Stimulated activated CD4-positive, alpha-beta T cell treated with anti-CD3 and anti-CD28 coated beads, Interleukin-15, amount 100 ng/mL, for 48 hours (primary cell): Measurements from ENCODE around the gene KIAA1755.

Source experiments
- DNase-seq, 2 donors: peaks; one replicate each; pipeline ENCODE4 v3.0.0-alpha.2; 2020; ENCODE audit warnings: low read depth in 2 of 2

KIAA1755 gene

GRCh38 chr20:38219006-38219950, 41.3 kb downstream of the KIAA1755 start:
- DNase-seq = no peak

DNA sequence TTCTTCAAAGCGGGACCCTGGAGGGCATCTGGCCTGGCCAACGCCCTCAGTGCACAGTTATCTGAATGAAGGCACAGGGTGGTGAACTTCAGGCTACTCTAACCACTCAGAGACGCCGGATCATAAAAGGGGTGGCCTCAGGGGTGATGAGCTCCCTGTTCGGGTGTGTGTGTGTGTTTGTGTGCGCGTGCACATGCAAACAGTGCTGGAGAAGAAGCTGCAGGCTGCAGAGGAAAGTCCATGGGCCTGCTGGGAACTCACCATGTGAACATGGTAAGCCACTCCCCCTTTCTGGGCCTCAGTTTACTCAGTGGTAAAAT, 42.0 kb downstream of the KIAA1755 start:
- no peak for DNase-seq

DNA sequence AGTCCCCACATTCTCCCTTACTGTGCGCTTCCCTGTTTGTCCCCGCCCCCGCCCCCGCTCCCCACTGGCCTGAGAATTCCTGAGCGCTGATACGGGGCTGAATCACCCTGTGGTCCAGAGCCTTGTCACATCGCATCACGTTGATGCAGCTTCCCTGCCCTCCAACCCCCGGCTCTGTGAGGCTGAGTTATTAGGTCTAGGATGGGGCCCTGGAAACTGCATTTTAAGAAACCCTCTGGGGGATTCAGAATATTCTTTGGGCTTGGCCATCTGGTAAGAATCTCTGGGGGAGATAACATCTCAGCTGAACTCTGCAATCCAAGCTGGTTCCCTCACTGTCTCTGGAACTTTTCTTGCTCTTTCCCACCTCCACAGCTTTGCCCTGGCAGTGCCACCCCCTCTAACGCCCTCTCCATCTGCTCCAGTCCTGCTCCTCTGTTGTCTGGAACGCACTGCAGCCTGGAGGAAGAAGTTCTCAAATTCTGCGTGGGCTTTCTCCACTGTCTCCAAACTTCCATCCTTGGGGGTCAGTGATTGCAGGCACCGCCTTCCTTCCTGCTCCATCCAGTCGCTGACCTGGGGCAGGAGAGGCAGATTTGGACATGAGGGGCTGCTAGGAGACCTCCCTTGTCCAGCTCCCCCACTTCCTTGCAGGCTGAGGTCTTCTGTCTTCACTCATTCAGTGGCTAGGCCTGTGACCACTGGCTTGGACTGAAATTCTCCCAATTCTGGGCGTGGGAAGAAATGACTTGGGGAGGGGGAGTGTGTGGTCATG, 42.6 kb downstream of the KIAA1755 start:
- no peak for DNase-seq

- DNase-seq = no peak
Measured at GRCh38 chr20:38216746-38217595, 43.6 kb downstream of the KIAA1755 start.

GRCh38 chr20:38216201-38216600, 44.3 kb downstream of the KIAA1755 start:
- DNase-seq = no peak

DNA sequence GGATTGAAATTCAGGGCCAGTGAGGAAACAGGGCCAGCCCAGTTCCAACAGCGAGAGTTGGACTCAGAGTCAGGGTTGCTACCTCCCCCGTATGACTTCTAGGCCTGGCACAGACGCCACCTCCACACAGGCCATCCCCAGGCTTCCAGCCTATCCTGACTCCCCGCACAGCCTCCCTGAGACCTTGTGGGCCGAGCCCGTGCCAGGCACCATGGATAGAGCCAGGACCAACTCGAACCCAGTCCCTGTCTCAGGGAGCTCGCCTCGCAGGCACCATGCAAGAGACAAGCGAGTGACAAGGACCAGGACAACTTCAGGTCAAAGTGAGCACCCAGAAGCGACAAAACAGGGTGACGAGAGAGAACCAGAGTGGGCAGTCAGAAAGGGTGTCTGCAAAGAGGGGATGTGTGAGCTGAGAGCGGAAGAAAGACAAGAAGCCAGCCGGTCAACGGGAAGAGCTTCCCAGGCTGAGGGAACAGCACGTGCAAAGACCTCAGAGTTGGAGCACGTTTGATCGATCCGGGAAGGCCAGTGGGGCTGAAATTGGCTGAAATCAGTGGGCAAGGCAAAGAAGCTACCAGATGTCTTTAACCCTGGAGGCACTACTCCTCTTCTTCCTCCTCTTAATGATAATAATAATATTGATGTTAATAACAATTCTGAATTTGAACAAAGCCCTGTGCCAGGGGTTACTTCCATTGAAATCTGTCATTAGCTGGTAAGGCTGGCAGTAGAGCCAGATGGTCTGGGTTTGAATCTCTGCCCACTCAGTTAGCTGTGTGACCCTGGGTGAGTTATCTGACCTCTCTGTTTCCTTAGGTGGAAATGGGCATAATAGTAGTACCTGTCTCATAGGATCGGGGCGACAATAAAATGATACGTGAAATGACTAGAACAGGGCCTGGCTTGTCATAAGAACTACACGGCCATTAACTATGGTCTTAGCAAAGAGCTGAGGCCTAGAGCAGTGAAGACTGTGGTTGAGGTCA, 45.0 kb downstream of the KIAA1755 start:
- DNase-seq = no peak

GRCh38 chr20:38214256-38215193, 46.0 kb downstream of the KIAA1755 start:
- DNase-seq = no peak

DNA sequence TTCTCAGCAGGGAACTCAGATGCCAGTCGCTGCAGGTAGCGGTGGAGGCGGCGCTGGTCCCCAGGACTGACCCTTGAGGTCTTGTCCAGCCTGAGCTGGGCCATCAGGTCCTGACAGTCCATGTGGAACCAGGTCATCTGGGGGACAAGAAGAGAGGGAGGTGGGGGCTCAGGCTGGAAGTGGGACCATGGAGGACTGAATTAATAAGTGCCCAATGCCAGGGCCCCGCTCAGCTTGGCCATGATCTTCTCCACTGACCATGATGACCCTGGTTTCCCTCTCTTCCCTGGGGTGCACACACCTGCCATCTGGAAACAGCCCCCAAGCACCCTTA, 47.0 kb downstream of the KIAA1755 start:
- no peak for DNase-seq

DNA sequence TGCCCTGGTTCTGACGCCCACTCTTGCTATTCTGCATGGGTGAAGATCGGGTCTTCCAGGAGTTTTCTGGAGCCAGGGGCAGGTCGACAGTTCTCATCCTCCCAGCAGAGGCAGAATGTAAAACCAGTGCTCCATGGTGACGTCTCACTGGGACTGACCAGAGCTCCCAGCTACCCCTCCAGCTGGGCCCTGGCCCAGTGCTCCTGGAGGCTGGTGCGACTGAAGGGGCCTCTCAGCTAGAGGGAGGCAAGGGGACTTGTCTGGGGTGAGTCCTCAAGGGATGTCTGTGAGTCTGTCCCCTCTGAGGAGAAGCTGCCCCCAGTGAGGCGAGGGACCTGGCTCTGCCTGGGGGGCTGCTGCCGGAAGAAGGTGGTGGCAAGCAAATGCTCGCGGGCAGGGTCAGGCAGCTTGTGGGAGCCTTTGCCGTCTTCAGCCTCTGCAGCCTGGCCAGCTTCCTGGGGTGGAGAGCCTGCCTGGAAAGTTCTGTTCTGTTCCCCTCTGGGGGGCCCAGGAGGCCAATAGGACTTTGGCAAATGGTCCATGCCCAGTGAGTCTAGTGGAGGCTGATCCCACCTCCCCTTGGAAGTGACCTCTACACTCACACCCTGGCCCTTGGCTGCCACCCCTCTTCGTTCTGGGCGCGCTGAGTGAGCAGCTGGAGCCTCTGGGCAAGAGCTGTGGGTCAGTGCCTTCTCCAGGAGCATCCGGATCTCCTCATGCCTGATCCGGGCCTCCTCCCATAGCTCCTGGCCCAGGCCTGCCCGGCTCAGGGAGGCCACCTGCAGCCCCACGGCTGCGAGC, 47.5 kb downstream of the KIAA1755 start:
- no peak for DNase-seq

- DNase-seq = no peak
Measured at GRCh38 chr20:38211200-38212097, 49.1 kb downstream of the KIAA1755 start.

DNA sequence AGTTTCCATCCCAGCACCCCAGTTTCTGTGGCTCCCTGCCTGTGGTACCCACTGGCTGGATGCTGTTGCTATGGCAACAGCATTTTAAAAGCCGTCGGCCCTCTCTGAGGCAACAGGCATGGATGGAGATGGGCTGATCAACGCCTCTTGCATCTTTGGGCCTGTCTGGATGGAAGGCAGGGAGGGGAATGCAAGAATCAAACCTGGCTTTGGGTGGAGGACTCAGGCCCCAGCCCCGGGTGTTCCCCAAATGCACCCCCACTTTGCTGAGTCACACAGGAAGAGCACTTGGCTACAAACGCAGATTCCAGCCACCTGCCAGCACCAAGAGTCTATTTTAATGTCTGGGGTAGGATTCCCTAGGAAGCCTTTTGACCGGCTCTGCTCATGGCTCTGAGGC, 49.8 kb downstream of the KIAA1755 start:
- DNase-seq = no peak

DNA sequence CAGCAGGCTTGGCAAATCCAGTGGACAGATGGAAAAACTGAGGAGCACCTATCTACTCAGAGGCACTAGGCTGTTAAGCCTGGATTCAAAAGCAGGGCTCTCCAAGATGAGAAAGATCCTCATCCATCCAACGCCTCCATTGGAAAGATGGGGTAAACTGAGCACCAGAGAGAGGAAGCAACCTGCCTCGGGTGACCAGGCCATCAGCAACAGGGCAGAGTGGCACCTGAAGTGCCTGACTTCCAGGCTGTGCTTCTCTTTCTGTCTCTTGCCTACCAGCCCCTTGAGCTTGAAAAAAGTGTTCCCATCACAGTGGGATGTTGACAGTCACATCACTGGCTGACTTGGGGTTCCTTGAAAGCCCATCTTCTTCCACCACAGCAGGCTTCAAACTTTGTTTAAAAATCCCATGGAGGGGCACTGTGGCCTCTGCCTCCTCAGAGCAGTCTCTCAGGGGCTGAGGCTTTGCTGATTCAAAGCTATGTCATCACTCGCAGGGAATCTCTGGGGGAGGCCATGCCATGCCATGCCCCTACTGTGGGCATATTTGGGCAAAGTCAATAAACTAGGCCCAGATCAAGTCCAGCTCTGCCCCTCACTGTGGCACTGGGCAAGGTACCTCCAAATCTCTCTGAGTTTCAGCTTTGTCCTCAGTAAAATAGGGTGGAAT, 50.7 kb downstream of the KIAA1755 start:
- DNase-seq = no peak

GRCh38 chr20:38209054-38209675, 51.4 kb downstream of the KIAA1755 start:
- DNase-seq = no peak

DNA sequence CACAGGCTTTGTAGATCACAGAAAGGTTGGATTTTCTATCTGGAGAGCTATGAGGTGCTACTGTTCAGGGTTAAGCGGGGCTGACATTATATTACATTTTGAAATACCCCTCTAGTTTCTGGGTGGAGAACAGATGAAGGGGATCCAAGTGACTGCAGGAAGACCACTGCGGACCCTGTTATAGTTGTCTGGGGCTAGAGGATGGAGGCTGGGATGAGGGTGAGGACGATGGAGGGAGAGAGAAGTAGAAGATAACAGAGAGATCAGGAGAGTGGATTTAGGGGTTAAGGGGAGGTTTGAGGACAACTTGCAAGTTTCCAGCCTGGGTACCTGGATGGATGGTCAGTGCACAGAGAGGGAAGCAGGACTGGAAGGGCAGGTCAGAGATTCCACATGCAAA, 52.0 kb downstream of the KIAA1755 start:
- DNase-seq = no peak

DNA sequence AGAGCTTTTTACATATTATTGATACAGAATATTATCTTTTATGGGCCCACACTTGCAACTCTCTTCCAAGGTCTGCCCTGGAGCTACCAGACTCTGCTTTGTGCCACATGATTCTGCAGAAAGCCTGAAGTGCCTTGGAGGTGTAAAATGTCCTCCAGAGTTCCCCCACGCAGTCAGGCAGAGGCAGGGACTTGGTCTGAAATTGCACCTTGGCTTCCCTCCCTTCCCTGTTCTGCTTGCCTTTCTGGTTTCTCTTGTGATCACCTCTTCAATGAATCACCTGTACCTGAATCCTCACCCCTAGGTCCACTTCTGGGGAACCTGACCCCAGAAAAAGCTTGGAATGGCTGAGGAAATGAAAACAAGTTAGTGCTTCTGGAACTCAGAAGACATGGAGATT, 52.4 kb downstream of the KIAA1755 start:
- no peak for DNase-seq

GRCh38 chr20:38207621-38208020, 52.9 kb downstream of the KIAA1755 start:
- no peak for DNase-seq

GRCh38 chr20:38205001-38205400, 55.5 kb downstream of the KIAA1755 start:
- DNase-seq = no peak
